Duodenal mucosa (tissue), 2 donors: ENCODE data around the gene HSPH1.
"Not testable (repeated sequence)": the region's sequence is repeated elsewhere in the genome, so short reads cannot be mapped to it uniquely, and the experiment has no call there.

Experiments used
- H3K27ac ChIP-seq: one replicate; pipeline ENCODE4 v1.7.0; 2013; ENCODE audit warnings: low read depth, low read length
- H3K27me3 ChIP-seq, 2 donors: one replicate each; pipeline ENCODE4 v1.7.0; 2013; ENCODE audit warnings: low read length in 2 of 2, control low read depth in 1 of 2; ENCODE audit not compliant: insufficient read depth in 2 of 2, control insufficient read depth in 1 of 2
- H3K36me3 ChIP-seq, 2 donors: one replicate each; pipeline ENCODE4 v1.7.0; 2013; ENCODE audit warnings: low read length in 2 of 2, control low read depth in 1 of 2; ENCODE audit not compliant: insufficient read depth in 2 of 2, control insufficient read depth in 1 of 2
- H3K4me1 ChIP-seq, 2 donors: one replicate each; pipeline ENCODE4 v1.7.0; 2013; ENCODE audit warnings: low read length in 2 of 2, control low read depth in 1 of 2; ENCODE audit not compliant: insufficient read depth in 2 of 2, control insufficient read depth in 1 of 2
- H3K4me3 ChIP-seq, 2 donors: one replicate each; pipeline ENCODE4 v1.7.0; 2013; ENCODE audit warnings: low read length in 2 of 2, low read depth in 1 of 2
- H3K9ac ChIP-seq, 2 donors: one replicate each; pipeline ENCODE4 v1.7.0; 2013; ENCODE audit warnings: low read length in 2 of 2, low read depth in 1 of 2
- H3K9me3 ChIP-seq, 2 donors: one replicate each; pipeline ENCODE4 v1.7.0; 2013; ENCODE audit warnings: low read length in 2 of 2, control low read depth in 1 of 2; ENCODE audit not compliant: control insufficient read depth in 1 of 2

The HSPH1 gene

GRCh38 chr13:31100721-31101120, 61.0 kb downstream of the HSPH1 start:
- no peaks in the 10 kb centered on the region for H3K27me3 ChIP-seq

DNA sequence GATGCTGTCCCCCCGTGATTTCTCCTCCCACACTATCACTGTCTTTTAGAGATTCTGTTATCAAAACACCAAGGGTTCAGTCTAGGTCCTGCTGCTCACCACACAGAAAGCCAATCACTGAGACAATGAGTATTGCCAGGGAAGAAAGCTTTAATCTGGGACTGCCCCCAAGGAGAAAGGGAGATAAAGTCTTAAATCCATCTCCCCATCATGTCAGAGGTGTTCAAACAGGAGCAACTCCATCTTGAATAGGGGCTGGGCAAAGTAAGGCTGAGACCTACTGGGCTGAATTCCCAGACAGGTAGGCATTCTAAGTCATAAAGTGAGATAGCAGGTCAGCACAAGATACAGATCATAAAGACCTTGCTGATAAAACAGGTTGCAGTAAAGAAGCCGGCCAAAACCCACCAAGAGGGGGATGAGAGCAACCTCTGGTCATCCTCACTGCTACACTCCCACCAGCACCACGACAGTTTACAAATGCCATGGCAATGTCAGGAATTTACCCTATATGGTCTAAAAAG, 63.7 kb downstream of the HSPH1 start:
- not testable (repeated sequence) for H3K27ac ChIP-seq, H3K9ac ChIP-seq

More at GRCh38 chr13:31100721-31101120, 61.0 kb downstream of the HSPH1 start:
- H3K4me3 ChIP-seq = no peak overlapping the region
- no peaks in the 10 kb centered on the region for H3K36me3 ChIP-seq
- no peak overlapping the region for H3K9ac ChIP-seq
- no peaks in the 10 kb centered on the region for H3K4me1 ChIP-seq
- H3K27ac ChIP-seq = no peak overlapping the region
- H3K9me3 ChIP-seq = no peaks in the 10 kb centered on the region

GRCh38 chr13:31096654-31097302, 64.9 kb downstream of the HSPH1 start:
- Histone ChIP-seq H3K9ac (no peak overlapping the region), H3K36me3 (no peaks in the 10 kb centered on the region), H3K27ac (no peak overlapping the region)

More for the DNA sequence above, 63.7 kb downstream of the HSPH1 start:
- not testable (repeated sequence) for H3K36me3 ChIP-seq, H3K9me3 ChIP-seq, H3K4me3 ChIP-seq, H3K27me3 ChIP-seq, H3K4me1 ChIP-seq

DNA sequence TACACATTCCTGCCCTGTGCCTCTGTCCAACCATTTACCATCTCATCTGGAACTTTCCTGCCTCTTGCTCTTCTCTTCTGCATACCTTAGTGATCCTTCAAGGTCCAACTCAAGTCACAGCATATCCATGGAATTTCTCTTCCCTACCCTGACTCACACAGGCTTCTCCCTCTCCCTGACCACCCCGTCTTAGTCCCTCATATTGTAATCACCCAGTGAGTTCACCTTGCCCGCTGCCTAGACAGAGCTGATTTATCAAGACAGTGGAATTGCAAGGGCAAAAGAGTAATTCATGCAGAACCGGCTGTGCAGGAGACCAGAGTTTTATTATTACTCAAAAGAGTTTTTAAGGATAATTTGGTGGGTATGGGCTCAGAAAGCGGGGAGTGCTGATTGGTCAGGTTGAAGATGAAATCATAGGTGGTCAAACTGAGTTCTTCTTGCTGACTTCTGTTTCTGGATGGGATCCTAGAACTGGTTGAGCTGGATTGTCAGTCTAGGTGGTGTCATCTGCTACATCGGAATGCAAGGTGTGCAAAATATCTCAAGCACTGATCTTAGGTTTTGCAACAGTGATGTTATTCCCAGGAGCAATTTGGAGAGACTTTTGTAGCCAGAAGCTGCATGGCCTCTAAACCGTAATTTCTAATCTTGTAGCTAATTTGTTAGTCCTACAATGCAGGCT, 67.2 kb downstream of the HSPH1 start:
- Histone ChIP-seq H3K9me3 (no peaks in the 10 kb centered on the region), H3K36me3 (no peaks in the 10 kb centered on the region), H3K27me3 (no peaks in the 10 kb centered on the region), H3K4me1 (no peaks in the 10 kb centered on the region), H3K27ac (no peak overlapping the region), H3K4me3 (no peak overlapping the region), H3K9ac (no peak overlapping the region)

More at GRCh38 chr13:31096654-31097302, 64.9 kb downstream of the HSPH1 start:
- Histone ChIP-seq H3K4me1 (no peaks in the 10 kb centered on the region), H3K4me3 (no peak overlapping the region), H3K27me3 (no peaks in the 10 kb centered on the region), H3K9me3 (no peaks in the 10 kb centered on the region)

- H3K27ac ChIP-seq = no peak overlapping the region
- H3K9ac ChIP-seq = no peak overlapping the region
- H3K36me3 ChIP-seq = no peaks in the 10 kb centered on the region
- no peaks in the 10 kb centered on the region for H3K27me3 ChIP-seq
- no peaks in the 10 kb centered on the region for H3K4me1 ChIP-seq
- H3K9me3 ChIP-seq = no peaks in the 10 kb centered on the region
- H3K4me3 ChIP-seq = no peak overlapping the region
Measured at GRCh38 chr13:31093145-31093885, 68.4 kb downstream of the HSPH1 start.

DNA sequence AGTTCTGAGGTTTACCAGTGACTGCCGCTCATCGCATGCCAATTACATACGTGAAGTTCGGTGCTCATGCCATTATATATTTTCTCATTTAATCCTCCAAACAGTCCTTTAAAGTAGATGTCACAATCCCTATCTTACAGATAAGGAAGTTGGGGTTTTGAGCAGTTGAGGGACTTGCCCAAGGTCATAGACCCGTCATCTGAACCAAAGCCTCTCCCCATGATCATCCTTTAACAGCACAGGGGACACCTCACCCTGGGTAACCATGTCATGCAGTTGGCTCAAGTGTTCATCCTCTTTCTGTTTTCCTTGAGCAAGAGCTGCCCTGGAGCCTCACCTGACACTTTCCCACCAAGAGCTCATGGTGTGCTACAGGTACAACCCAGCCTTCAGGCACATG, 69.1 kb downstream of the HSPH1 start:
- no peaks in the 10 kb centered on the region for H3K36me3 ChIP-seq
- H3K27ac ChIP-seq = no peak overlapping the region
- H3K9me3 ChIP-seq = no peaks in the 10 kb centered on the region
- H3K4me3 ChIP-seq = no peak overlapping the region
- H3K9ac ChIP-seq = no peak overlapping the region
- no peaks in the 10 kb centered on the region for H3K4me1 ChIP-seq
- no peaks in the 10 kb centered on the region for H3K27me3 ChIP-seq

- Histone ChIP-seq H3K4me1 (no peaks in the 10 kb centered on the region), H3K9me3 (no peaks in the 10 kb centered on the region), H3K27me3 (peaks cover 0 to 3% of the 10 kb centered on the region in 2 donors), H3K27ac (no peak overlapping the region), H3K36me3 (no peaks in the 10 kb centered on the region), H3K4me3 (no peak overlapping the region), H3K9ac (no peak overlapping the region)
Measured at GRCh38 chr13:31090961-31091624, 70.6 kb downstream of the HSPH1 start.

DNA sequence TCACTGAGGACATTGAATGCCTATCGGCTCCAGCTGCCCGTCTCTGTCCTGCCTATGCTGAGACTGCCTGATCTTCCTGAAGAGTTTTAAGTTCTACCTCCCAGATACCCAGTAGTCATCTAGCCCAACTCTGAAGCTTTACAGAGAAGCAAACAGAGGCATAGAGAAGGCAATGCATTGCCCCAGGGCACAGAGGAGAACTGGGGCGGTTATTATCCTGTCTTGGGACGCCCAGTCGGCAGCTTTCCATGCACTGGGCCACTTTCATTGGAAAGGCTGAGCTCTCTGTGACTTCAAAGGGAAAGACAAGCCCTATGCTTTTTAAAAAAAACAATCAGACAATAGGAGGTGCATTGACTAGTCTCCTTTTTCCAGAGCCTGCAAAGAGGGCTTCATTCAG, 71.6 kb downstream of the HSPH1 start:
- H3K4me1 ChIP-seq = no peaks in the 10 kb centered on the region

DNA sequence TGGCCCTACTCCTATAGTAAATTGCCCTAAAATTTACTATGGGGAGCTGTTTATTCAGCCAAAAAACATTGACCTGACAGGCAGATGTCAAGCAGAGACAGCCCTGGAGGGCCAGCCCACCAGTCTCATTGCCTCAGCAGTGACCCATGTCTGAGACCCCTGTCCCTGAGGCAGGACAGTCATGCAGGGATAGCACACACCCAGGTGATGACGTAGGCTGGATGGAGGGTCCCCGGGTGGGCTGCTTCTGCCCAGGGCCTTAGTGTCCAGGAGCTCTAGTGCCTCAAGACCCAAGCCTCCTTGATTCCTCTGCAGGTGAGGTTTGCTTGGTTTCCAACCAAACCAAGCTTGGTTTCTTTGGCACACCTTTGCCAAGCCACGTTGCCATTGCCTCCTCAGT, 72.1 kb downstream of the HSPH1 start:
- no peak overlapping the region for H3K9ac ChIP-seq
- H3K4me3 ChIP-seq = no peak overlapping the region
- H3K27me3 ChIP-seq = peaks cover 0 to 3% of the 10 kb centered on the region in 2 donors
- H3K4me1 ChIP-seq = no peaks in the 10 kb centered on the region
- H3K27ac ChIP-seq = no peak overlapping the region
- no peaks in the 10 kb centered on the region for H3K36me3 ChIP-seq
- no peaks in the 10 kb centered on the region for H3K9me3 ChIP-seq

More for the DNA sequence above, 71.6 kb downstream of the HSPH1 start:
- Histone ChIP-seq H3K9ac (no peak overlapping the region), H3K27me3 (peaks cover 0 to 3% of the 10 kb centered on the region in 2 donors), H3K27ac (no peak overlapping the region), H3K4me3 (no peak overlapping the region), H3K36me3 (no peaks in the 10 kb centered on the region), H3K9me3 (no peaks in the 10 kb centered on the region)
